GM12875 (cell line): ENCODE data around the gene TFDP3.

Experiments used
- H3K4me3 ChIP-seq: one replicate; pipeline ENCODE4 v1.5.1; 2011; ENCODE audit warnings: low read depth, low read length, control low read depth
- TF ChIP-seq, protein P1 (sequence below): IDR thresholded peaks from 2 replicates; pipeline ENCODE4 v1.5.1; 2011; ENCODE audit warnings: low read depth, mild to moderate bottlenecking, control low read depth, inconsistent platforms, low read length, moderate library complexity, borderline replicate concordance; ENCODE audit not compliant: insufficient read depth

TFDP3 gene, protein sequence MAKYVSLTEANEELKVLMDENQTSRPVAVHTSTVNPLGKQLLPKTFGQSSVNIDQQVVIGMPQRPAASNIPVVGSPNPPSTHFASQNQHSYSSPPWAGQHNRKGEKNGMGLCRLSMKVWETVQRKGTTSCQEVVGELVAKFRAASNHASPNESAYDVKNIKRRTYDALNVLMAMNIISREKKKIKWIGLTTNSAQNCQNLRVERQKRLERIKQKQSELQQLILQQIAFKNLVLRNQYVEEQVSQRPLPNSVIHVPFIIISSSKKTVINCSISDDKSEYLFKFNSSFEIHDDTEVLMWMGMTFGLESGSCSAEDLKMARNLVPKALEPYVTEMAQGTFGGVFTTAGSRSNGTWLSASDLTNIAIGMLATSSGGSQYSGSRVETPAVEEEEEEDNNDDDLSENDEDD

DNA sequence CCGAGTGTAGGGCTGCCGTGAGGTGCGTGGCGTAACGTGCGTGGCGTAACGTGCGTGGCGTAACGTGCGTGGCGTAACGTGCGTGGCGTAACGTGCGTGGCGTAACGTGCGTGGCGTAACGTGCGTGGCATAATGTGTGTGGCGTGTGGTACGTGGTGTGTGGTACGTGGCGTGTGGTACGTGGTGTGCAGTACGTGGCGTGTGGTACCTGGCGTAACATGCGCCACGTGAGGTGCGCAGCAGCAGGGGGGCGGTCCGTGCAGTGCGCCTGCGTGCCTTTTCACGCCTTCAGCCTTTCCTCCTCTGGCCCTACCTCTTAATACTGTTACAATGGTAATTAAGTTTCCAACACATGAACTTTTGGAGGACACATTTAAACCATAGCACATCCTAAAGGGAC lies at the start of gene TFDP3:
TSS of gene TFDP3 (minus strand) at position 26 of the 400 bp plus-strand sequence. CDS start 95 bp downstream, outside the sequence.
- TF ChIP-seq, protein P1, sequence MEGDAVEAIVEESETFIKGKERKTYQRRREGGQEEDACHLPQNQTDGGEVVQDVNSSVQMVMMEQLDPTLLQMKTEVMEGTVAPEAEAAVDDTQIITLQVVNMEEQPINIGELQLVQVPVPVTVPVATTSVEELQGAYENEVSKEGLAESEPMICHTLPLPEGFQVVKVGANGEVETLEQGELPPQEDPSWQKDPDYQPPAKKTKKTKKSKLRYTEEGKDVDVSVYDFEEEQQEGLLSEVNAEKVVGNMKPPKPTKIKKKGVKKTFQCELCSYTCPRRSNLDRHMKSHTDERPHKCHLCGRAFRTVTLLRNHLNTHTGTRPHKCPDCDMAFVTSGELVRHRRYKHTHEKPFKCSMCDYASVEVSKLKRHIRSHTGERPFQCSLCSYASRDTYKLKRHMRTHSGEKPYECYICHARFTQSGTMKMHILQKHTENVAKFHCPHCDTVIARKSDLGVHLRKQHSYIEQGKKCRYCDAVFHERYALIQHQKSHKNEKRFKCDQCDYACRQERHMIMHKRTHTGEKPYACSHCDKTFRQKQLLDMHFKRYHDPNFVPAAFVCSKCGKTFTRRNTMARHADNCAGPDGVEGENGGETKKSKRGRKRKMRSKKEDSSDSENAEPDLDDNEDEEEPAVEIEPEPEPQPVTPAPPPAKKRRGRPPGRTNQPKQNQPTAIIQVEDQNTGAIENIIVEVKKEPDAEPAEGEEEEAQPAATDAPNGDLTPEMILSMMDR, result no peak
- H3K4me3 ChIP-seq, result no peak within 1 kb of the TSS

DNA sequence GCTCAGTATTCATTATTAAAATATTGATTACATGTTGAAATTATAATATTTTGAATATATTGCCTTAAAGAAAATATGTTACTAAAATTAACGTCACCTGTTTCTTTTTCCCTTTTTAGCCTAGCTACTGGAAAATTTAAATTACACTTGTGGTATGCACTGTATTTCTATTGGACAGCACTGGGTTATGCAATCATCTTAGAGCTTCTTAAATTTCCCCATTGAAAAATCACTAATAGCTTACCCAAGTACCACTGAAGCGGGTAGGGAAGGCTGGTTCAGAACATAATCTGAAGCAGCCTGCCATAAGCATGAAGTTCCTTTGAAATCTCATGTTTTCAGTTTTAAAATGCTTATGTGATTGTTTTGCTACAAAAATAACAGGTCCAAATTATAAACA lies 49.5 kb upstream of the TFDP3 start:
- TF ChIP-seq, protein P1, result no peak

DNA sequence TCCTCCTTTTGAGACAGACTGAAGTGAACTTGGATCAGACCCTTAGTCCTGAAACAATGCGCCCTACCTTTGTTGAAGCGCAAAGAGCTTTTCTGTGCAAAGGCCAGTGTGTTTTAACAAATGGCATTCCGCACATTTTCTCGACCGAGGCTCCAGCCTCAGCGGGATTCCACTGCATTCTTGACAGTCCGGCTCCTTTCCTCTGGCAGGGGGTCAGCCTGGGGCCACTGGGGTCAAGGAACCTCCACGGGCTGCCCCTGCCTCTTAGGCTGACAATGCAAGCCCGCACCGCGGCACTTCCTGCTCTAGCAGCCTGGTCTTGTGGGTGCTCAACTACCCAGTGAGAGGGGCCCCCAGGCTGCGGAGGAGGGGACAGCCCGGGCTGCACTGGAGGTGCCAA lies 47.2 kb upstream of the TFDP3 start:
- H3K4me3 ChIP-seq, result no peak overlapping the region
- TF ChIP-seq, protein P1, result no peak

More for the DNA sequence above, 49.5 kb upstream of the TFDP3 start:
- H3K4me3 ChIP-seq, result no peak overlapping the region

DNA sequence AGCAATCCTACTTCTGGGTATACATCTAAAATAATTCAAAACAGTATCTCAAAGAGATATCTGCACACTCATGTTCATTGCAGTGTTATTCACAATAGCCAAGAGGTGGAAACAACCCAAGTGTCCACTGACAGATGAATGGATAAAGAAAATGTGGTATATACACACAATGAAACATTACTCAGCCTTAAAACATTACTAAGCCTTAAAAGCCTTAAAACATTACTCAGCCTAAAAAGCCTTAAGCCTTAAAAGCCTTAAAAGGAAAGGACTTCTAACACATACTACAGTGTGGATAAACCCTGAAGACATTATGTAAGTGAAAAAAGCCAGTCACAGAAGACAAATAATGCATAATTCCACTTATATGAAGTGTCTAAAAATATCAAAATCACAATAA lies 40.3 kb upstream of the TFDP3 start:
- TF ChIP-seq, protein P1, result no peak
- H3K4me3 ChIP-seq, result no peak overlapping the region

DNA sequence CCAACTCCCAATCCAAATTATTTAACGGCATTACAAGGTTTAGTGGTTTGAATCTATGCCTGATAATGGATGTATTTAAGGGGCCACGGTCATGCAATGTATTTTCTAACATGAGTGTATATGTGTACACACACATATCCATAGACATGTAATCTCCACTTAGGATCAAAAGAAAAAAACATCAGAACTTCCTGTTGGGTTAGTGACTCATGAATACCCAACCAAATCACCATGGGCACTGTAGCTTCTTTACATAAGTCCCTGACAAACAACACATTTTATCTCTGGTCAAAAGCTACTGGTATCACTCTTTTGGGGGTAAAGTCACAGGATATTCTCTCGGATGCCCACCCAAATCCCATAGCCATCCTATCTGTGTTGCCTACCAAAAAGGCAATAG lies 36.5 kb upstream of the TFDP3 start:
- TF ChIP-seq, protein P1, result no peak
- H3K4me3 ChIP-seq, result no peak overlapping the region

DNA sequence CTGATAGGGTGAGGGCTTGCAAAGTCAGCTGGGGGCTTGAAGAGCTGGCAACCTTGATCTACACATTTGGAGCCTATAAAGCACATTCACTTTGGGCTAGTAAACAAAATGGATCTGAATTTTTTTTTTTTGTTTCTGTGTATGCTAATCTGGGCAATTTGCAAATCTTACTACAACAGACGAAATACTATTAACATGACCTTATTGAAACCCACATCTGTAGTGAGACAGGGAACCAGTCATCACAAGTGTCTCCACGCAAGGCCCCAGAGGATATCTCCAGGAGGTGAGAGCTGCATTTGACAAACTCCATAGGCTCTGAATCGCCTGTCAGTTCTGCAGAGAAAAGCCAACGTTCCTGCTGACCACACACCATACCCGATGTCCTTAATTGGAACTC lies 33.0 kb upstream of the TFDP3 start:
- TF ChIP-seq, protein P1, result no peak
- no peak overlapping the region for H3K4me3 ChIP-seq

DNA sequence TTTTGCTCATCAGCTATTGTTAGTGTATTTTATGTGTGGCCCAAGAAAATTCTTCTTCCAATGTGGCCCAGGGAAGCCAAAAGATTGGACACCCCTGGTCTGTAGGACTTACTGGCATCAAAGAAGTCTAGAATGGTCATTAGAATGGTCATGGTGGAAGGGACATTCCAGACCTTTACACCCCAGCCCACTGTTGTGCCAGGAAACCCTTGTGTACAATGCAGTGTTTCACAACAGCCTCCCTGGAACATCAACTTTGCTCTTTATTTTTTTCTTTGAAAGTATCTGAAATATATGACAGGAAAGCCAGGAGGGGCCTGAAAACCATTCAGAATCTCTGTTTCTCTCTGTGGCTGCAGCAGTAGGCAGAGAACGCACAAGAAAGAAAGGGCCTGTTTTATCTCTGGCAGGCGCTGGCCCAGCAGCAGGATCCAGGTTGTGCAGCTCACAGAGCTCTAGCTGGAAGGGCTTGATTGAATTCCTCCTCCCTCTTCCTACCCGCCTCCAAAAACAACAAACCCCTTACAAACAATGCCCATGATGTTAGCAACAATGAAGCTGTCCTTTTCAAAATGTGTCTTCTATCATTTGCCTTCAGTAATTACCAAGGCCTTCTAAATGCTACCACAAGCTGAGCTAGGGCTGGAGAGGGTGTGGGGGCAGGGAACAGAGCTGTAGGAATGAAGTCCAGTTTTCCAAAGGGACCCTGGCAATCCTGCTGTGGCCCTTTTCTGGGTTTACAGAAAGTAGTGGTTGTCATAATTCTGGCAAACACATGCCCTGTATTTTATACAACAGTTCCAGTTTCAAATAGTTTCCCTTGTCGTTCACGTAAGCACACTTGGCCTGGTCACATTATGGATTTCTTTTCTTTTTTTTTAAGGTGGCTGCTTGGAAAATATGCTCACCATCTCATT lies 32.3 kb upstream of the TFDP3 start:
- H3K4me3 ChIP-seq, result no peak overlapping the region
- TF ChIP-seq, protein P1, result no peak
